PC-9 (cell line): ENCODE data around the gene DIP2C. TPM values are rescaled to one million over a fixed set of nuclear protein-coding genes. Genes with fewer than 3 reads are reported as not detected.

Experiments
- BruUV-seq: library from RNA; stranded (reverse); fragments of 400-500 nt; replicated peaks from 2 replicates; lab custom pipeline; 2021; lab: Mats Ljungman, UMichigan
- CTCF ChIA-PET: fragments of 300-600 bp; sonication (Branson Sonifier 250); formaldehyde crosslinking; loops from one replicate; lab custom pipeline; 2022; ENCODE audit warnings: antibody characterized with exemption; lab: Charles Lee
- POLR2A ChIA-PET: fragments of 300-600 bp; sonication (Branson Sonifier 250); formaldehyde crosslinking; loops from one replicate; lab custom pipeline; 2022; ENCODE audit warnings: antibody characterized with exemption; ENCODE audit not compliant: unreplicated experiment; lab: Charles Lee
- DNase-seq, 2 experiments: peaks; one replicate each; pipeline versions ENCODE4 v3.0.0 to v3.0.0-alpha.2; 2015 to 2022; ENCODE audit warnings: mixed read lengths in 1 of 2
- H2AFZ ChIP-seq: fragments of 200-600 bp; sonication (generic); 2 replicates; pipeline ENCODE4 v1.8.1; 2017; ENCODE audit warnings: antibody characterized with exemption
- H3F3A ChIP-seq: fragments of 200-600 bp; sonication (generic); 2 replicates; pipeline ENCODE4 v1.8.1; 2017; ENCODE audit warnings: antibody characterized with exemption, mild to moderate bottlenecking, low read depth; ENCODE audit not compliant: insufficient read depth
- H3K27ac ChIP-seq: fragments of 200-600 bp; sonication (generic); 2 replicates; pipeline ENCODE4 v1.6.1; 2016; ENCODE audit warnings: mixed run types
- H3K27me3 ChIP-seq: fragments of 200-600 bp; sonication (generic); 2 replicates; pipeline ENCODE4 v1.6.1; 2016; ENCODE audit warnings: low read depth, mixed run types; ENCODE audit not compliant: insufficient read depth
- H3K36me3 ChIP-seq: fragments of 200-600 bp; sonication (generic); 2 replicates; pipeline ENCODE4 v1.6.1; 2016; ENCODE audit warnings: low read depth, mixed run types
- H3K4me1 ChIP-seq: fragments of 200-600 bp; sonication (generic); replicated peaks from 2 replicates; pipeline ENCODE4 v1.6.1; 2016; ENCODE audit warnings: mixed run types; ENCODE audit not compliant: insufficient read depth
- H3K4me2 ChIP-seq: fragments of 200-600 bp; sonication (generic); 2 replicates; pipeline ENCODE4 v1.6.1; 2017; ENCODE audit warnings: mixed run types
- H3K4me3 ChIP-seq: fragments of 200-600 bp; sonication (generic); 2 replicates; pipeline ENCODE4 v1.6.1; 2016; ENCODE audit warnings: mixed run types
- H3K79me2 ChIP-seq: fragments of 200-600 bp; sonication (generic); 2 replicates; pipeline ENCODE4 v1.6.1; 2017; ENCODE audit warnings: low read depth, mixed run types
- H3K9me2 ChIP-seq: fragments of 200-600 bp; sonication (generic); 2 replicates; pipeline ENCODE4 v1.8.1; 2017; ENCODE audit warnings: mild to moderate bottlenecking; ENCODE audit not compliant: insufficient read depth
- H3K9me3 ChIP-seq: fragments of 200-600 bp; sonication (generic); 2 replicates; pipeline ENCODE4 v1.8.1; 2016; ENCODE audit warnings: low read depth; ENCODE audit not compliant: insufficient read depth
- H4K20me1 ChIP-seq: fragments of 200-600 bp; sonication (generic); 2 replicates; pipeline ENCODE4 v1.8.1; 2017; ENCODE audit not compliant: insufficient read depth
- CTCF ChIP-seq: fragments of 200-600 bp; sonication (generic); conservative IDR thresholded peaks from 2 replicates; pipeline ENCODE4 v1.6.1; 2017; ENCODE audit warnings: mixed run types, antibody characterized with exemption, mild to moderate bottlenecking, moderate library complexity
- EZH2 ChIP-seq: fragments of 200-600 bp; sonication (generic); IDR thresholded peaks from 2 replicates; pipeline ENCODE4 v1.8.0; 2017; ENCODE audit warnings: antibody characterized with exemption, low read depth
- intact Hi-C: fragments of 100-400 bp; cut with micrococcal nuclease; formaldehyde crosslinking; loops from one replicate; pipeline ENCODE4 v1.10.0; 2022; ENCODE audit not compliant: unreplicated experiment
- total RNA-seq: library from RNA; stranded (reverse); gene quantifications from 2 replicates; pipeline ENCODE4 v1.2.3, GENCODE V29; 2021

The DIP2C gene
- total RNA-seq, 1 experiment from 2014 or later: 0.83 TPM

DNA sequence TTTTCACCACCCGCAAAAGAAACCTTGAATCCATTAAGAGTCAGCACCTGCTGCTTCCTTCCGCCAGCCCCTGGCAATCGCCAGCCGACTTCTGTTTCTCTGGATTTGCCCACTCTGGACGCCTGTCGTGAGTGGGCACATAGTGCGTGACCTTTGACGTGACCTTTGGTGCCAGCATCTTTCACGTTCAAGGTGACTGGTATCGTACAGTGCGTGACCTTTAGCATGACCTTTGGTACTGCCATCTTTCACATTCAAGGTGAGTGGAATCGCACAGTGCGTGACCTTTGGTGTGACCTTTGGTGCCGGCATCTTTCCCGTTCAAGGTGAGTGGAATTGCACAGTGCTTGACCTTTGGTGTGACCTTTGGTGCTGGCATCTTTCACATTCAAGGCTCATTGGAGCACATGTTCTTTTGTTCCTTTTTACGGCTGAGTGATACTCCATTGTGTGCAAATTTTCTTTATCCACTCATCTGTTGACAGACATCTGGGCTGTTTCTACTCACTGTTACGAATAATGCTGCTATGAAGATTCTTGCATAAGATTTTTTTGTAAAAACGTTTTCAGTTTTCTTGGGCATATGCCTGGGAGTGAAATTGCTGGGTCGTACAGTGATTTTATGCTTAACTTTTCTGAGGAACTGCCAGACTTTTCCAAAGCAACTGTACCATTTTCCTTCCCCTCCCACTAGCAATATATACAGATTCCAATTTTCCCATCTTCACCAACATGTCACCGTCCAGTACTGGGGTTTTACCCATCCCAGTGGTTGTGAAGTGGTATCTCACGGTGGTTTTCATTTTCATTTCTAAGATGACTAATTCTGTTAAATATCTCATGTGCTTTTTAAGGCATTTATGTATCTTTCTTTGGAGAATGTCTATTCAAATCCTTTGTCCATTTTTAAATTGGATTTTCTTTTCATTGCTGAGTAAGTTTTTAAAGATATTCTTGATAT is 145.3 kb downstream of the DIP2C start:
- no peak for TF ChIP-seq CTCF
- no peak for TF ChIP-seq EZH2
- Histone ChIP-seq H3K9me2 (no peaks in the 10 kb centered on the region), H3K4me3 (no peak overlapping the region), H3K4me2 (no peak overlapping the region), H2AFZ (no peak overlapping the region), H3K9me3 (no peaks in the 10 kb centered on the region), H3K27ac (no peak overlapping the region), H3K27me3 (peaks cover 9% of the 10 kb centered on the region), H3F3A (no peaks in the 10 kb centered on the region), H3K36me3 (no peaks in the 10 kb centered on the region), H3K4me1 (peaks cover 5% of the 10 kb centered on the region; the same call in 1 of the 2 replicates), H3K79me2 (no peaks in the 10 kb centered on the region), H4K20me1 (no peaks in the 10 kb centered on the region)
- CTCF ChIA-PET: no interaction called here
- DNase-seq: no peak
- POLR2A ChIA-PET: no interaction called here
- BruUV-seq: no TSS peak
- intact Hi-C loops: no loop called here

GRCh38 chr10:543131-543530 is 146.3 kb downstream of the DIP2C start:
- H3K9me3 ChIP-seq: no peaks in the 10 kb centered on the region
- peaks cover 5% of the 10 kb centered on the region; the same call in 1 of the 2 replicates for H3K4me1 ChIP-seq
- no peaks in the 10 kb centered on the region for H3F3A ChIP-seq
- intact Hi-C loops: no loop called here
- no peaks in the 10 kb centered on the region for H3K36me3 ChIP-seq
- no peak overlapping the region for H3K4me2 ChIP-seq
- H4K20me1 ChIP-seq: no peaks in the 10 kb centered on the region
- H3K9me2 ChIP-seq: no peaks in the 10 kb centered on the region
- ChIA-PET CTCF (no interaction called here), POLR2A (no interaction called here)
- no peak for TF ChIP-seq EZH2
- no peak for TF ChIP-seq CTCF
- no peaks in the 10 kb centered on the region for H3K79me2 ChIP-seq
- H2AFZ ChIP-seq: no peak overlapping the region
- BruUV-seq: no TSS peak
- H3K27ac ChIP-seq: no peak overlapping the region
- peaks cover 14% of the 10 kb centered on the region for H3K27me3 ChIP-seq
- no peak overlapping the region for H3K4me3 ChIP-seq
- DNase-seq: no peak

DNA sequence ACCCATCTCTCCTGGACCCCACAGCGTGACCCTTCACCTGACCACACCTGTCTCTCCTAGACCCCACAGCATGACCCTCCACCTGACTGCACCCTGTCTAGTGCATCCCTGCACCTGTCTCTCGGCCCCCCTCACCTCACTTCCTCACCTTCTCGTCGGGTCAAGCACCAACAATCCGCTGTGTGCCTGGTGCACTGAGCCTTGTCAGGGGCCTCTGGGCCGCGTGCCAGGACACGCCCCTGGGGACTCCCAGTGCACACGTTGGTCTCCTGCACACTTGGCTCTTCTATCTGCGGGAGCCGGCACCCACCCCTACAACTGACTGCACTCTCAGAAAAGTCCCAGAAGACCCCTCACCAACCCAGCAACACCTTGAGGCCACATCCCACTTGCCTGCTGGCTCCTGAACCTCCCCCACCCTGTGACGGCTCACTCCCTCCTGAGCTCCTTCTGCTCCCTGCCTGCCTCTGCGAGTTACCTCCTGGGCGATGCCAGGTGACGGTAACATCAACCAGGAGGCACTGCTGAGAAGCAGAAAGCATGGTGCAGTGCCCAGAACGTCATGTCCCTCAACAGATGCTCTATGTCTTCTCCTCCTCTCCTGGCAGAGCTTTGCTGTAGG is 147.6 kb downstream of the DIP2C start:
- Histone ChIP-seq H3K4me2 (no peak overlapping the region), H4K20me1 (no peaks in the 10 kb centered on the region), H3K79me2 (no peaks in the 10 kb centered on the region), H3K4me3 (no peak overlapping the region), H3F3A (no peaks in the 10 kb centered on the region), H3K27me3 (peaks cover 26% of the 10 kb centered on the region), H3K4me1 (peaks cover 5% of the 10 kb centered on the region; the same call in 1 of the 2 replicates), H3K36me3 (no peaks in the 10 kb centered on the region), H3K9me3 (no peaks in the 10 kb centered on the region), H3K27ac (no peak overlapping the region), H2AFZ (no peak overlapping the region), H3K9me2 (no peaks in the 10 kb centered on the region)
- intact Hi-C loops: no loop called here
- POLR2A ChIA-PET: no interaction called here
- CTCF ChIA-PET: no interaction called here
- no peak for DNase-seq
- no TSS peak for BruUV-seq
- TF ChIP-seq CTCF (no peak), EZH2 (no peak)
